MCF 10A (cell line): ENCODE data around the gene FOCAD. TPM values are rescaled to one million over a fixed set of nuclear protein-coding genes. Genes with fewer than 3 reads are reported as not detected.

ENCODE experiments used
- BruUV-seq: library from RNA; stranded (reverse); fragments of 400-500 nt; replicated peaks from 2 replicates; lab custom pipeline; 2021; lab: Mats Ljungman, UMichigan
- CTCF ChIA-PET: fragments of 300-600 bp; sonication (Branson Sonifier 250); formaldehyde crosslinking; extraction: SDS; loops from one replicate; lab custom pipeline; 2021; ENCODE audit warnings: antibody characterized with exemption, inconsistent platforms; lab: Yijun Ruan, JAX
- POLR2A ChIA-PET: fragments of 300-600, 350-650 bp; sonication (Branson Sonifier 250); formaldehyde crosslinking; extraction: SDS; loops from one replicate; lab custom pipeline; 2020; ENCODE audit warnings: antibody characterized with exemption, inconsistent platforms; lab: Yijun Ruan, JAX
- DNase-seq: peaks from one replicate; pipeline ENCODE4 v3.0.0-alpha.2; 2018; ENCODE audit not compliant: unreplicated experiment
- H3K27ac Mint-ChIP-seq: one replicate; pipeline ENCODE4 v1.8.0; 2022; ENCODE audit warnings: mild to moderate bottlenecking, low read depth, mixed read lengths; ENCODE audit not compliant: unreplicated experiment
- H3K27me3 Mint-ChIP-seq: one replicate; pipeline ENCODE4 v1.8.0; 2022; ENCODE audit warnings: mixed read lengths; ENCODE audit not compliant: insufficient read depth, unreplicated experiment
- H3K36me3 Mint-ChIP-seq: one replicate; pipeline ENCODE4 v1.8.0; 2022; ENCODE audit warnings: mild to moderate bottlenecking, moderate library complexity, mixed read lengths; ENCODE audit not compliant: insufficient read depth, unreplicated experiment
- H3K4me1 Mint-ChIP-seq: one replicate; pipeline ENCODE4 v1.8.0; 2022; ENCODE audit warnings: mixed read lengths; ENCODE audit not compliant: insufficient read depth, unreplicated experiment
- H3K4me3 Mint-ChIP-seq: one replicate; pipeline ENCODE4 v1.8.0; 2022; ENCODE audit warnings: mild to moderate bottlenecking, moderate library complexity, mixed read lengths; ENCODE audit not compliant: unreplicated experiment
- H3K9me3 Mint-ChIP-seq: one replicate; pipeline ENCODE4 v1.8.0; 2022; ENCODE audit warnings: mixed read lengths; ENCODE audit not compliant: unreplicated experiment
- intact Hi-C: fragments of 100-400 bp; cut with micrococcal nuclease; formaldehyde crosslinking; loops from 2 replicates; pipeline ENCODE4 v1.14.1; 2022
- total RNA-seq: library from RNA; stranded (reverse); gene quantifications from 2 replicates; pipeline ENCODE4 v1.2.3, GENCODE V29; 2022
- TF ChIP-seq, protein P1 (sequence below): fragments of 200-600 bp; IDR thresholded peaks from one replicate; pipeline ENCODE4 v1.8.0; 2022; ENCODE audit warnings: antibody characterized with exemption, mild to moderate bottlenecking; ENCODE audit not compliant: unreplicated experiment

FOCAD gene
- total RNA-seq, 1 experiment from 2014 or later, result 20.7 TPM

DNA sequence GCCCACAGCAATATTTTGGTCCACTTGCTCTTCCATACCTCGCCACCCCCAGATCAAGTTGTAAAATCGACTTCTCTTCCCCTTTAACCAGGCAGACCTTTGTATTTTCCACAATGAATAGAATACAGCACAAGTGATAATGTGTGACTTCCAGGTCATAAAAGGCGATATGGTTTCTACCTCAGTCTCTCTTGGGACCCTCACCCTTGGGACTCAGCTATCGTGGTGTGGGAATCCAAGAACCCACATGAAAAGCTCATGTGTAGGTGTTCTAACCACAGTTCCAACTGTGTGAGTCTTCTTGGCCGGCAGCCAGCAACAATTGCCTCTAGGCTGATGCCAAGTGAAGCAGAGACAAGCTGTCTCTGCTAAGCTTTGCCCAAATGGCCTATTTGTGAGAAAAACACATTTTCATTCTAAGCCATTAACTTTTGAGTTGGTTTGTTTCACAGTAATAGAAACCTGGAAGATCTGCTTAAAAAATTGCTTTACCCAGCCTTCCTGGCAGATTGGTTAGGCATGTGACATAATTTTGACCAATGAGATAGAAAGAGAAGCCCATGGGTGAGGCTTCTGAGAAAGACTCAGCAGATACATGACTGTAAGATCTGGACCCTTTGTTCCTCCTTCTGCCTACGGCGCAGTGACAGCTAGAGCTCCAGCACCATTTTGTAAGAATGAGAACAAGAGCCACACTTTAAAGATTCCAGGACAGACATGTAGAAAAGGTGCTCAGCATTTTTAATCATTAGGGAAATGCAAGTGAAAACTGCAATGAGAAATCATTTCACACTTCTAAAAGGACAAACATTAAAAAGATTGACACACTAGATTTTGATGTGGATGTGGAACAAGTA, 43.5 kb upstream of the FOCAD start:
- H3K9me3 Mint-ChIP-seq, result no peaks in the 10 kb centered on the region
- intact Hi-C loops, result no loop called here
- H3K27me3 Mint-ChIP-seq, result peaks cover 68% of the 10 kb centered on the region
- H3K36me3 Mint-ChIP-seq, result no peaks in the 10 kb centered on the region
- ChIA-PET POLR2A (interaction anchor here (2.9 kb wide), 1 partner anchor 44 kb away, joined by 20 read pairs; the partner anchor contains the start of gene FOCAD), CTCF (interaction anchor here (0.6 to 1.3 kb wide), 3 partner anchors 15 to 283 kb away, joined by 3 read pairs; no protein-coding TSS in a partner anchor)
- H3K27ac Mint-ChIP-seq, result no peak overlapping the region
- DNase-seq, result peak; percentile 89
- H3K4me1 Mint-ChIP-seq, result peaks cover 6% of the 10 kb centered on the region
- TF ChIP-seq, protein P1, sequence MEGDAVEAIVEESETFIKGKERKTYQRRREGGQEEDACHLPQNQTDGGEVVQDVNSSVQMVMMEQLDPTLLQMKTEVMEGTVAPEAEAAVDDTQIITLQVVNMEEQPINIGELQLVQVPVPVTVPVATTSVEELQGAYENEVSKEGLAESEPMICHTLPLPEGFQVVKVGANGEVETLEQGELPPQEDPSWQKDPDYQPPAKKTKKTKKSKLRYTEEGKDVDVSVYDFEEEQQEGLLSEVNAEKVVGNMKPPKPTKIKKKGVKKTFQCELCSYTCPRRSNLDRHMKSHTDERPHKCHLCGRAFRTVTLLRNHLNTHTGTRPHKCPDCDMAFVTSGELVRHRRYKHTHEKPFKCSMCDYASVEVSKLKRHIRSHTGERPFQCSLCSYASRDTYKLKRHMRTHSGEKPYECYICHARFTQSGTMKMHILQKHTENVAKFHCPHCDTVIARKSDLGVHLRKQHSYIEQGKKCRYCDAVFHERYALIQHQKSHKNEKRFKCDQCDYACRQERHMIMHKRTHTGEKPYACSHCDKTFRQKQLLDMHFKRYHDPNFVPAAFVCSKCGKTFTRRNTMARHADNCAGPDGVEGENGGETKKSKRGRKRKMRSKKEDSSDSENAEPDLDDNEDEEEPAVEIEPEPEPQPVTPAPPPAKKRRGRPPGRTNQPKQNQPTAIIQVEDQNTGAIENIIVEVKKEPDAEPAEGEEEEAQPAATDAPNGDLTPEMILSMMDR, result no peak
- H3K4me3 Mint-ChIP-seq, result no peak overlapping the region
- no TSS peak for BruUV-seq

DNA sequence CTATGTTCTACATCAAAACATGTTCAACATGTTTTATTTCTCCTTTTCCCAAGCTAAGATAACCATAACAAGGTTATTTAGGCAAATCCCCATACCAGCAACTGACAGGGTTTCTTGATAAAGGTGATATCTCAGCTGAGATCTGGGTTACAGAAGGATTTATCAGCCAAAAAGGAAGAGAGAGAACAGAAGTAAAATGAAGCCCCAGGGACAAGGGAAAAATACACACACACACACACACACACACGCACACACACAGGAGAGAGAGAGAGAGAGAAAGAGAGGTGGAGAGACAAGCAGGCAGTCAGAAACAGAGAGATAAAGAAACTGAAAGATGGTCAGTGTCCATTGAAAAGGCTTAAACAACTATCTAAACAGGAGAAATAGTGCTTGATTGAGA, 42.0 kb upstream of the FOCAD start:
- ChIA-PET CTCF (no interaction called here), POLR2A (interaction anchor here (0.7 kb wide), 1 partner anchor 11 kb away, joined by 5 read pairs; no protein-coding TSS in a partner anchor)
- DNase-seq, result no peak
- Mint-ChIP-seq H3K9me3 (no peaks in the 10 kb centered on the region), H3K27me3 (peaks cover 60% of the 10 kb centered on the region), H3K4me1 (peaks cover 6% of the 10 kb centered on the region), H3K36me3 (no peaks in the 10 kb centered on the region), H3K27ac (no peak overlapping the region), H3K4me3 (no peak overlapping the region)
- TF ChIP-seq, protein P1, result no peak
- intact Hi-C loops, result no loop called here
- no TSS peak for BruUV-seq

DNA sequence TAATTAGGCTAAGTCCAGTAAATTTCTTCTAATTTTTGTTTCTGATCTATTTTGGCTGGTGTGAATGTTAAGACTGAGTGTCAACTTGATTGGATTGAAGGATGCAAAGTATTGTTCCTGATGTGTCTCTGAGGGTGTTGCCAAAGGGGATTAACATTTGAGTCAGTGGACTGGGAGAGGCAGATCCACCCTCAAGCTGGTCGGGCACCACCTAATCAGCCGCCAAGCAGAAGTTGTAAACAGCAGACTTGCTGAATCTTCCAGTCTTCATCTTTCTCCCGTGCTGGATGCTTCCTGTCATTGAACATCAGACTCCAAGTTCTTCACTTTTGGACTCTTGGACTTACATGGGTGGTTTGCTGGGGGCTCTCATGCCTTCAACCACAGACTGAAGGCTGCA, 40.4 kb upstream of the FOCAD start:
- Mint-ChIP-seq H3K27ac (no peak overlapping the region), H3K9me3 (no peaks in the 10 kb centered on the region), H3K27me3 (peaks cover 54% of the 10 kb centered on the region), H3K4me3 (no peak overlapping the region), H3K36me3 (no peaks in the 10 kb centered on the region), H3K4me1 (peaks cover 6% of the 10 kb centered on the region)
- ChIA-PET CTCF (interaction anchor here (0.6 to 1.0 kb wide), 2 partner anchors 18 to 56 kb away, joined by 3 to 5 read pairs; no protein-coding TSS in a partner anchor), POLR2A (no interaction called here)
- DNase-seq, result no peak
- intact Hi-C loops, result no loop called here
- TF ChIP-seq, protein P1, result no peak
- BruUV-seq, result no TSS peak

DNA sequence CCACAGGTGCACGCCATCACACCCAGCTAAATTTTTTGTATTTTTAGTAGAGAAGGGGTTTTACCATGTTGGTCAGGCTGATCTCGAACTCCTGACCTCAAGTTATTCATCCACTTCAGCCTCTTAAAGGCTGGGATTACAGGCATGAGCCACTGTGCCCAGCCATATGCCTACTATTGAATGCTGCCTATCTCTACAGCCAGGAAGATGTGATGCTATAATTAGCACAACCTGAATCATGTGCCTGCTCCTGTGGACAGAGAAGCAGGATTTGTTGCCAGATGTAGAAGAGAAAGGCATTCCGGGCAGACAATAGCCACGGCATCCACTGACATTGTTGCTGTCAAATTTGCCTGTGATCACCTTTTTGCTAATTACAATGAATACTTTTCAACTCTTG, 37.4 kb upstream of the FOCAD start:
- DNase-seq, result no peak
- POLR2A ChIA-PET, result no interaction called here
- Mint-ChIP-seq H3K36me3 (no peaks in the 10 kb centered on the region), H3K4me1 (no peaks in the 10 kb centered on the region), H3K27me3 (peaks cover 43% of the 10 kb centered on the region), H3K27ac (no peak overlapping the region), H3K9me3 (no peaks in the 10 kb centered on the region), H3K4me3 (no peak overlapping the region)
- intact Hi-C loops, result no loop called here
- no TSS peak for BruUV-seq
- CTCF ChIA-PET, result interaction anchor here (3.7 kb wide), 1 partner anchor 22 kb away, joined by 13 read pairs; no protein-coding TSS in a partner anchor
- TF ChIP-seq, protein P1, result no peak
